DND-41 (cell line): ENCODE results near the gene REN.

ENCODE experiments used
- ATAC-seq: fragments of 200-7000 bp; cut with Tn5 transposase; 3 replicates; pipeline ENCODE4 v1.9.1; 2021; ENCODE audit warnings: low read depth; ENCODE audit not compliant: insufficient read depth
- DNase-seq: peaks from one replicate; pipeline ENCODE4 v3.0.0-alpha.2; 2020
- H2AFZ ChIP-seq: 2 replicates; pipeline ENCODE4 v1.6.0; 2012; ENCODE audit warnings: low read depth, low read length
- H3K27ac ChIP-seq: 2 replicates; pipeline ENCODE4 v1.5.1; 2012; ENCODE audit warnings: low read length, inconsistent platforms
- H3K27me3 ChIP-seq: fragments of 200-600 bp; sonication (generic); 2 replicates; pipeline ENCODE4 v1.6.0; 2012; ENCODE audit warnings: low read length, mild to moderate bottlenecking, inconsistent platforms; ENCODE audit not compliant: insufficient read depth, poor library complexity
- H3K36me3 ChIP-seq: 2 replicates; pipeline ENCODE4 v1.5.1; 2012; ENCODE audit warnings: low read length, inconsistent platforms; ENCODE audit not compliant: insufficient read depth
- H3K4me1 ChIP-seq: 2 replicates; pipeline ENCODE4 v1.5.1; 2012; ENCODE audit warnings: mild to moderate bottlenecking, low read length; ENCODE audit not compliant: insufficient read depth
- H3K4me2 ChIP-seq: 2 replicates; pipeline ENCODE4 v1.6.0; 2012; ENCODE audit warnings: mild to moderate bottlenecking, moderate library complexity, low read length, inconsistent platforms; ENCODE audit not compliant: insufficient read depth
- H3K4me3 ChIP-seq, 2 experiments: fragments of 200-600 bp in 1 of 2; shearing (Covaris generic) in 1 of 2; 2 replicates each; pipeline ENCODE4 v1.5.1; 2012 to 2016; ENCODE audit warnings: inconsistent platforms in 2 of 2, low read length in 2 of 2, mild to moderate bottlenecking in 2 of 2, low read depth in 1 of 2, moderate library complexity in 1 of 2
- H3K79me2 ChIP-seq: 2 replicates; pipeline ENCODE4 v1.6.0; 2012; ENCODE audit warnings: low read length, inconsistent platforms; ENCODE audit not compliant: insufficient read depth
- H3K9ac ChIP-seq: 2 replicates; pipeline ENCODE4 v1.6.0; 2012; ENCODE audit warnings: low read depth, mild to moderate bottlenecking, inconsistent platforms, low read length, moderate library complexity
- H3K9me3 ChIP-seq: 2 replicates; pipeline ENCODE4 v1.5.1; 2012; ENCODE audit warnings: low read length, moderate library complexity, mild to moderate bottlenecking, inconsistent platforms; ENCODE audit not compliant: insufficient read depth, severe bottlenecking
- H4K20me1 ChIP-seq: 2 replicates; pipeline ENCODE4 v1.6.0; 2012; ENCODE audit warnings: low read length; ENCODE audit not compliant: insufficient read depth
- EZH2 ChIP-seq: IDR thresholded peaks from 3 replicates; pipeline ENCODE4 v1.6.1; 2012; ENCODE audit warnings: borderline replicate concordance, low read depth, mild to moderate bottlenecking, moderate library complexity, low read length, inconsistent platforms; ENCODE audit not compliant: severe bottlenecking
- TF ChIP-seq, protein P1 (sequence below): IDR thresholded peaks from 2 replicates; pipeline ENCODE4 v1.5.1; 2012; ENCODE audit warnings: borderline replicate concordance, low read length, moderate library complexity, mild to moderate bottlenecking; ENCODE audit not compliant: poor library complexity, severe bottlenecking; ENCODE audit errors: extremely low read depth

REN gene

DNA sequence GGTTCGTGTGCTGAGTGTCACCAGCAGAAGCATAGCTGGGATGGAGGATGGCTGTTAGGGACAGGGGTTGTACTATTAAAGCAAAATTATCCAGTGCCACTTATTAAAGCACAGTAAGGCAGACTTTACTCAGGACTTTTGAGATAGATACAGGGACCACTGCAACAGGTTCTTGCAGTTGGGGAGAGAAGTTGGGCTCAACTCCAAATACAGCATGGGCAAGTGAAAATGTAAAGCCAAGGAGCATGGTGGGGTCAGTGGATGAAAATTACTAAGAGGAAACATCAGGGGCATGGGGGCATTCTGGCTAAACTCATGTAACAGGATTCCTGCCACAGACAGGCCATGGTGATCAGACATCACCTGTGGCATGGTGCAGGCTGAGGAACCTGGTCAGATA lies 15.0 kb upstream of the REN start:
- no peak for DNase-seq
- Histone ChIP-seq H3K9me3 (peaks cover 9% of the 10 kb centered on the region), H3K36me3 (no peaks in the 10 kb centered on the region), H3K4me1 (no peaks in the 10 kb centered on the region), H3K4me3 (no peak overlapping the region), H3K4me2 (no peak overlapping the region), H2AFZ (no peak overlapping the region), H4K20me1 (no peaks in the 10 kb centered on the region), H3K79me2 (no peaks in the 10 kb centered on the region), H3K9ac (no peak overlapping the region), H3K27me3 (no peaks in the 10 kb centered on the region), H3K27ac (no peak overlapping the region)
- TF ChIP-seq, protein P1, sequence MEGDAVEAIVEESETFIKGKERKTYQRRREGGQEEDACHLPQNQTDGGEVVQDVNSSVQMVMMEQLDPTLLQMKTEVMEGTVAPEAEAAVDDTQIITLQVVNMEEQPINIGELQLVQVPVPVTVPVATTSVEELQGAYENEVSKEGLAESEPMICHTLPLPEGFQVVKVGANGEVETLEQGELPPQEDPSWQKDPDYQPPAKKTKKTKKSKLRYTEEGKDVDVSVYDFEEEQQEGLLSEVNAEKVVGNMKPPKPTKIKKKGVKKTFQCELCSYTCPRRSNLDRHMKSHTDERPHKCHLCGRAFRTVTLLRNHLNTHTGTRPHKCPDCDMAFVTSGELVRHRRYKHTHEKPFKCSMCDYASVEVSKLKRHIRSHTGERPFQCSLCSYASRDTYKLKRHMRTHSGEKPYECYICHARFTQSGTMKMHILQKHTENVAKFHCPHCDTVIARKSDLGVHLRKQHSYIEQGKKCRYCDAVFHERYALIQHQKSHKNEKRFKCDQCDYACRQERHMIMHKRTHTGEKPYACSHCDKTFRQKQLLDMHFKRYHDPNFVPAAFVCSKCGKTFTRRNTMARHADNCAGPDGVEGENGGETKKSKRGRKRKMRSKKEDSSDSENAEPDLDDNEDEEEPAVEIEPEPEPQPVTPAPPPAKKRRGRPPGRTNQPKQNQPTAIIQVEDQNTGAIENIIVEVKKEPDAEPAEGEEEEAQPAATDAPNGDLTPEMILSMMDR, result no peak
- no peak for TF ChIP-seq EZH2
- no peak for ATAC-seq

GRCh38 chr1:204180133-204180532 lies 14.0 kb upstream of the REN start:
- TF ChIP-seq EZH2, result no peak
- TF ChIP-seq, protein P1, result no peak
- H2AFZ ChIP-seq, result no peak overlapping the region
- H3K79me2 ChIP-seq, result no peaks in the 10 kb centered on the region
- H4K20me1 ChIP-seq, result no peaks in the 10 kb centered on the region
- no peaks in the 10 kb centered on the region for H3K36me3 ChIP-seq
- H3K27me3 ChIP-seq, result no peaks in the 10 kb centered on the region
- H3K4me1 ChIP-seq, result no peaks in the 10 kb centered on the region
- H3K9me3 ChIP-seq, result peaks cover 9% of the 10 kb centered on the region
- no peak overlapping the region for H3K4me3 ChIP-seq
- no peak for ATAC-seq
- no peak overlapping the region for H3K27ac ChIP-seq
- H3K9ac ChIP-seq, result no peak overlapping the region
- no peak overlapping the region for H3K4me2 ChIP-seq
- DNase-seq, result no peak

DNA sequence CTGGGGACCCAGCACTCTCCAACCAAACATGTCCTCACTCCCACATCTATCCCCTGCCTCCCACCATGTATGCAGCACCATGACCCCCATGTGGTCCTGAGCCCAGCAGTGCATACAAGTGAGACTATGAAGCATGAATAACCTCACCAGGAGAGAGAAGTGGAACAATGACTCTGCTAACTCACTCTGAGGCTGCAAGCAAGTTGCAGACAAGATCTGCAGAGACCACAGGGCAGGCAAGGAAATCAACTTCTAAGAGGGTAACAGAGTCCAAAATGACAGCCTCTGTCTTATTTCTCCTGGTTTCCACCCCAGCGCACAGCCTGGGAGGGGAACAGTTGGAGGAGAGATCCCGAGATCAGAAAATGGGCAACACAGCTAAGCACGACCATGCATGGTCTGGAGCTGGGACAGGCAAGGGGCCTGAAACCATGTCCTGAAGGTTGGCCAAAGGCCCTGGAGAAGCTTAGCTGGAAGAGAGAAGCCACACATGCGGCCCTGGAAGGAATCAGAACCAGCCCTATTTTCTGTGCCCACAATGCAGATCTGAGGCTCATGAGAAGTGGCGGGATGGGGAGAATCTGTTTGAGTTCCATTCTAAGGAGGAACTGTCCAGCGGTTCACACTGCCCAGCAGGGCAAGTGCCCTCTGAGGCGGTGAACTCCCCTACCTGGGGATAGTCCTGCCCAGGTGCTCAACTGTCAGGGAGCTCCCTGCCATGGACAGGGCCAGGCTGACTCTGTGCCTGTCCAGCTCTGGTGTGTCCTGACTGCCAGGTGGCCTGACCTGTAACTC lies 12.5 kb upstream of the REN start:
- no peaks in the 10 kb centered on the region for H3K36me3 ChIP-seq
- no peaks in the 10 kb centered on the region for H3K4me1 ChIP-seq
- H4K20me1 ChIP-seq, result no peaks in the 10 kb centered on the region
- TF ChIP-seq, protein P1, result no peak
- TF ChIP-seq EZH2, result no peak
- H3K9ac ChIP-seq, result no peak overlapping the region
- H3K79me2 ChIP-seq, result no peaks in the 10 kb centered on the region
- H3K27me3 ChIP-seq, result no peaks in the 10 kb centered on the region
- H3K27ac ChIP-seq, result no peak overlapping the region
- no peak overlapping the region for H3K4me3 ChIP-seq
- no peak overlapping the region for H2AFZ ChIP-seq
- peaks cover 9% of the 10 kb centered on the region for H3K9me3 ChIP-seq
- H3K4me2 ChIP-seq, result no peak overlapping the region
- ATAC-seq, result no peak
- DNase-seq, result no peak

GRCh38 chr1:204177133-204177532 lies 11.0 kb upstream of the REN start:
- DNase-seq, result no peak
- TF ChIP-seq, protein P1, result no peak
- H3K4me3 ChIP-seq, result no peak overlapping the region
- no peak overlapping the region for H2AFZ ChIP-seq
- no peaks in the 10 kb centered on the region for H3K27me3 ChIP-seq
- H3K79me2 ChIP-seq, result no peaks in the 10 kb centered on the region
- no peaks in the 10 kb centered on the region for H4K20me1 ChIP-seq
- H3K9me3 ChIP-seq, result peaks cover 9% of the 10 kb centered on the region
- H3K4me2 ChIP-seq, result no peak overlapping the region
- H3K27ac ChIP-seq, result no peak overlapping the region
- no peaks in the 10 kb centered on the region for H3K36me3 ChIP-seq
- no peaks in the 10 kb centered on the region for H3K4me1 ChIP-seq
- no peak overlapping the region for H3K9ac ChIP-seq
- ATAC-seq, result no peak
